ENCODE measurements around the gene RIN3.

Gene RIN3

DNA sequence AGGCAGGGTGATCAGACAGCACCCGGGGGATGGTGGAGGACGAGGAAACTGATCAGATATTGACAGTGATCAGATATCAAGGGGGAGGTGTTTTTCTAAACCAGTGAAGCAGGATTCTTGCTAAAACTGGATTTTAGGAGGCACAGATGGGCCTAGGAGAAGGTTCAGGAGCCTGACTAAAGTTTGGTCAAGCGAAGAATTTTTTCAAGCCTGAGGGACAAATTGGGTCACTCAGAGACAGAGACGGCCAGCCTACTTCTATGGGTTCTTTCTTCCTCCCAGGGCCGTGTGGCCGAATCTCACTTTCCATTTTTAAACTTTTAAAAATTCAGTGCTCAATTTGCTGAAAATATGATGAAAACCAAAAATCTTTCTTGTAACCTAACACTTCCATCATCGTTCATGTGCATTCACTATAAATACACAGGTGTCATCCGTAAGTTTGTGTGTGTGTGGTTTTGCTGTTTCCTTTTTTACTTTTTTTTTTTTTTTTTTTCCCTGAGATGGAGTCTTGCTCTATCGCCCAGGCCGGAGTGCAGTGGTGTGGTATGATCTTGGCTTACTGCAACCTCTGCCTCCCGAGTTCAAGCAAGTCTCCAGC, 68.5 kb downstream of the RIN3 start:
- no peak for TF ChIP-seq Cebpa-rat (IDR thresholded peaks at IDR 0.05)
- peaks cover 0 to 10% (median 0%) of the 10 kb centered on the region in 11 experiments; a peak in 3 of 22 replicates for H4K20me1 ChIP-seq
- H3K9me3 ChIP-seq (replicated peaks in 1 of 11): peaks cover 0 to 16% (median 6%) of the 10 kb centered on the region in 11 experiments; a peak in 18 of 22 replicates
- H3K9ac ChIP-seq: peak overlapping the region in 3 of 11 experiments; percentile 7 to 21 (median 13); a peak in 4 of 22 replicates
- peak overlapping the region in 7 of 11 experiments; percentile 16 to 61 (median 37); a peak in 12 of 22 replicates for H3K27ac ChIP-seq
- peaks cover 0 to 47% (median 17%) of the 10 kb centered on the region in 11 experiments; a peak in 12 of 22 replicates for H3K36me3 ChIP-seq
- H3K27me3 ChIP-seq: peaks cover 0 to 8% (median 0%) of the 10 kb centered on the region in 11 experiments; a peak in 2 of 22 replicates
- H3K4me3 ChIP-seq: no peak overlapping the region
- peak overlapping the region; percentile 42 to 67 (median 59) for H3K4me2 ChIP-seq
- H3K4me1 ChIP-seq: peaks cover 60 to 80% (median 76%) of the 10 kb centered on the region in 10 experiments

DNA sequence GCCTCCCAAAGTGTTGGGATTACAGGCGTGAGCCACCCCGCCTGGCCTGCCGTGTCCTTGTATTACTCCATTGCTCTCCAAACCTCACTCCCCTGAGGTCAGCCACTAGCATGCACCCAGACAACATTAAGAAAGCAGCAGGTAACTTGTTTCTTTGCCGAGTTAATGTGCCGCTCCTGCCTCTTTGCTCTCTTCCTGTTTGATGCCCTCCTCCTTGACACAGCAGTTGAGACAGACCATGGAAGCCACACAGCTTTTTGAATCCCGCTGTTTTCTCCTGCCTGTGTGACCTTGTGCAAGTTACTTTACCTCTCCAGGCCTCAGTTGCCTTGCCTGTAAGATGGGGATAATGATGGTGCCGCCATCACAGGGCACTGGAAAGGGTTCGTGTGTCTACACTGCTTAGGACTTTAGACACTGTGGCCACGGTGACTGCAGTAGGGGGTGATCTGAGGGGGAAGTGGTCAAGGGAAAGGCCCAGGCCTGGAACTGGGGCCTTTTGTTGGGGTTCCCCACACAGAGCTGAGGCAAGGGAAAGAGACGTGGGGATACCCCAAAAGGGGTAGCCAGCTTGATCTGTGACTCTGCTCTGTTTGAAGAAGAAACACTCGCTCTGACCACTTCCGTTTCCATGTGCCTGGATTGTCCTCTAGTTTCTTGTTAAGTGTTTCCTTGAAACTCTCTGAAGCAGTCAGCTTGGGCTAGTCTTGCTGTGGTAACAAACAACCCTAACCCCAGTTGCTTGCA, 69.3 kb downstream of the RIN3 start:
- H3K9ac ChIP-seq: peak overlapping the region in 2 of 11 experiments; percentile 7 to 21; a peak in 2 of 22 replicates
- H3K27ac ChIP-seq: peak overlapping the region in 9 of 11 experiments; percentile 15 to 61 (median 38); a peak in 16 of 22 replicates
- H3K4me2 ChIP-seq: peak overlapping the region; percentile 42 to 67 (median 59)

DNA sequence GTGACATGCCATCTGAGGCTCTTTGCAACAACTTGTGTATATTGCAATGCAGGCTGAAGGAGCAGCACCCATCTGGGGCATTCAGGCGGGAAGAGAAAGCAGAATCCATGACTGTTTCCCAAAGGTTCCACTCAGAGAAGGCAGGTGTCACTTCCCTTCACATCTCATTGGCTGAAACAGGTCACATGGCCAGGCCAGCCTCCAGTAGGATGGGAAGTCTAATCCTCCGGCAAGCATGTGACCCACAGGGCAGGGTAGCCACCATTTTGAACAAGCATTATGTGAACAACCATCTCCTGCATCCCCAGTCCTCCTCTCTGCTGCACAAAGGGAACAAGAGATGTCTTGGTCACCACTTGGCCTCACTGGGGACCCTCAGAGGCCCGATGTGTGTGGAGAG, 70.6 kb downstream of the RIN3 start:
- H3K27ac ChIP-seq: peak overlapping the region in 10 of 11 experiments; percentile 55 to 83 (median 79); a peak in 20 of 22 replicates
- peaks cover 0 to 10% (median 0%) of the 10 kb centered on the region in 11 experiments; a peak in 3 of 22 replicates for H4K20me1 ChIP-seq
- peak overlapping the region; percentile 77 to 98 (median 89) for H3K4me2 ChIP-seq
- TF ChIP-seq Cebpa-rat (IDR thresholded peaks at IDR 0.05): no peak
- H3K4me3 ChIP-seq: peak overlapping the region in 1 of 10 experiments; percentile 24; a peak in 1 of 20 replicates
- peaks cover 0 to 8% (median 0%) of the 10 kb centered on the region in 11 experiments; a peak in 1 of 22 replicates for H3K27me3 ChIP-seq
- H3K9me3 ChIP-seq (replicated peaks in 1 of 11): peaks cover 0 to 16% (median 5%) of the 10 kb centered on the region in 11 experiments; a peak in 12 of 22 replicates
- peaks cover 73 to 84% (median 80%) of the 10 kb centered on the region in 10 experiments for H3K4me1 ChIP-seq
- peak overlapping the region in 9 of 11 experiments; percentile 26 to 69 (median 57); a peak in 10 of 22 replicates for H3K9ac ChIP-seq
- peaks cover 0 to 26% (median 17%) of the 10 kb centered on the region in 11 experiments; a peak in 12 of 22 replicates for H3K36me3 ChIP-seq

More for the DNA sequence above, 69.3 kb downstream of the RIN3 start:
- H3K4me3 ChIP-seq: no peak overlapping the region
- peaks cover 0 to 16% (median 5%) of the 10 kb centered on the region in 11 experiments; a peak in 12 of 22 replicates for H3K9me3 ChIP-seq (replicated peaks in 1 of 11)
- peaks cover 0 to 10% (median 0%) of the 10 kb centered on the region in 11 experiments; a peak in 3 of 22 replicates for H4K20me1 ChIP-seq
- peaks cover 0 to 39% (median 17%) of the 10 kb centered on the region in 11 experiments; a peak in 12 of 22 replicates for H3K36me3 ChIP-seq
- H3K27me3 ChIP-seq: peaks cover 0 to 8% (median 0%) of the 10 kb centered on the region in 11 experiments; a peak in 1 of 22 replicates
- peaks cover 61 to 80% (median 76%) of the 10 kb centered on the region in 10 experiments for H3K4me1 ChIP-seq
- no peak for TF ChIP-seq Cebpa-rat (IDR thresholded peaks at IDR 0.05)

DNA sequence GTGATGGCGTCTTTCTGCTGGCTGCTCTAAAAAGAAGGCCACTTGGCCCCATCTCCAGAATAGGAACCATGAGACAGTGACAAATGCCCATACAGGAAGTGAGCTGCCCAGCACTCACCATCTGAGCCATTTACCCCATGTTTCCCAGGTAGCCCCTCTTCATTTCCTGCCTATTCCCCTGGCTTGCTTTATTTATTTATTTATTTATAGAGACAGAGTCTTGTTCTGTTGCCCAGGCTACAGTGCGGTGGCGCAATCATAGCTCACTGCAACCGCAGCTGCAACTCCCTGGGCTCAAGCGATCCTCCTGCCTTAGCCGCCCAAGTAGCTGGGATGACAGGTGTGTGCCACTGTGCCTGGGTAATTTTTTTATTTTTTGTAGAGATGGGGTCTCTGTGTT, 71.2 kb downstream of the RIN3 start:
- peak; percentile 15 to 95 (median 88); a peak in 19 of 22 replicates for TF ChIP-seq Cebpa-rat (IDR thresholded peaks at IDR 0.05)
- peak overlapping the region in 2 of 10 experiments; percentile 24 to 27; a peak in 2 of 20 replicates for H3K4me3 ChIP-seq

DNA sequence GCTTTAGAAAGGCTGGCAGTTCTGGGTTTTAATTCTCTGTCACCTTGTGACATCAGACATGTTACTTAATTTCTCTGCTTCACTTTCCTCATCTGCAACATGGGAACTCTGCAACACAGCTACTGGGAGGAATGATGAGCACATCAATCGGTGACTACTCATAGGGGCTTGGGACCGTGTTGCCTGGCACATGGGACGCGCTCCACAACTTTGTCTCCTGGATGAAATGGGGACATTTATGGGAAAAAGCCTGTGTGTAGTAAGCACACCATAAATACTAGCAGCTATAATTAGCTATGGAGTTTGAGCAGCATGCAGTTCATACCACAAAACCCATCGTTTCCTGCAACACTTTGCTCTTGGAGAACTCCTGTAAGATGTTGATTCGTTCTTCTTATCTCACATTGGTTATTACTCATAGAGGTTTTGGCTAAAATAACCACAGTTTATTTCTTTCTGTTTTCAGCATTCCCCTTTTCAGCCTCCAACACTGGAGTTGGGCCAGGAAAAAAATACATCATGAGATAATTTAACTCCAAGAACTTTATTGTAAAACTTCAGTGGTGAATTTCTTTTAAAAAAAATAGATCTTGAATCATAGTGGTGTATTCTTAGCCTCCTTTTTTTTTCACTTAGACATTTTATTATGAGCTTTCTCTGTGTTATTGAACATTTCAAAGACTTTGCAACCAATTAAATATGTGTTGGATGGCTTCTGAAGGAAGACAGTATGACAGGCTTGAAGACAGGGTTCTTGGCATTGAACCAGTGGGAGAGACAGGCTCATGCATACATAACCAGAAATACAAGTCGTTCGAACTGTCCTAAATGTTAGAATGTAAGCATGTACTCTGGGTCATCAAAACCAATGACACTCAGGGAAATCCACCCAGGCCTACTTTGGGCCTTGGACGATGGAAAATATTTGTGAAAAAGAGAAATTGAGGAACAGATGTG, 72.7 kb downstream of the RIN3 start:
- H3K4me2 ChIP-seq: peak overlapping the region; percentile 77 to 98 (median 89)
- H3K4me3 ChIP-seq: peak overlapping the region in 7 of 10 experiments; percentile 15 to 35 (median 23); a peak in 8 of 20 replicates
- peaks cover 0 to 11% (median 6%) of the 10 kb centered on the region in 11 experiments; a peak in 2 of 22 replicates for H3K36me3 ChIP-seq
- peak in 8 of 11 experiments; percentile 39 to 89 (median 78); a peak in 16 of 22 replicates for TF ChIP-seq Cebpa-rat (IDR thresholded peaks at IDR 0.05)
- H3K4me1 ChIP-seq: peaks cover 94 to 100% (median 97%) of the 10 kb centered on the region in 10 experiments
- H3K27ac ChIP-seq: peak overlapping the region; percentile 39 to 83 (median 79); a peak in 21 of 22 replicates
- peaks cover 0 to 16% (median 7%) of the 10 kb centered on the region in 11 experiments; a peak in 14 of 22 replicates for H3K9me3 ChIP-seq (replicated peaks in 1 of 11)
- peaks cover 0 to 10% (median 0%) of the 10 kb centered on the region in 11 experiments; a peak in 3 of 22 replicates for H4K20me1 ChIP-seq
- peaks cover 0 to 8% (median 0%) of the 10 kb centered on the region in 11 experiments; a peak in 1 of 22 replicates for H3K27me3 ChIP-seq
- peak overlapping the region; percentile 32 to 70 (median 65); a peak in 20 of 22 replicates for H3K9ac ChIP-seq

More for the DNA sequence above, 71.2 kb downstream of the RIN3 start:
- Histone ChIP-seq H3K27ac (peak overlapping the region in 10 of 11 experiments; percentile 55 to 83 (median 79); a peak in 21 of 22 replicates), H3K36me3 (peaks cover 0 to 20% (median 14%) of the 10 kb centered on the region in 11 experiments; a peak in 11 of 22 replicates), H3K4me1 (peaks cover 79 to 90% (median 86%) of the 10 kb centered on the region in 10 experiments), H3K27me3 (peaks cover 0 to 8% (median 0%) of the 10 kb centered on the region in 11 experiments; a peak in 1 of 22 replicates), H4K20me1 (peaks cover 0 to 10% (median 0%) of the 10 kb centered on the region in 11 experiments; a peak in 3 of 22 replicates), H3K9ac (peak overlapping the region in 9 of 11 experiments; percentile 53 to 69 (median 65); a peak in 16 of 22 replicates), H3K4me2 (peak overlapping the region; percentile 77 to 98 (median 89)), H3K9me3 (replicated peaks in 1 of 11) (peaks cover 0 to 16% (median 5%) of the 10 kb centered on the region in 11 experiments; a peak in 12 of 22 replicates)

DNA sequence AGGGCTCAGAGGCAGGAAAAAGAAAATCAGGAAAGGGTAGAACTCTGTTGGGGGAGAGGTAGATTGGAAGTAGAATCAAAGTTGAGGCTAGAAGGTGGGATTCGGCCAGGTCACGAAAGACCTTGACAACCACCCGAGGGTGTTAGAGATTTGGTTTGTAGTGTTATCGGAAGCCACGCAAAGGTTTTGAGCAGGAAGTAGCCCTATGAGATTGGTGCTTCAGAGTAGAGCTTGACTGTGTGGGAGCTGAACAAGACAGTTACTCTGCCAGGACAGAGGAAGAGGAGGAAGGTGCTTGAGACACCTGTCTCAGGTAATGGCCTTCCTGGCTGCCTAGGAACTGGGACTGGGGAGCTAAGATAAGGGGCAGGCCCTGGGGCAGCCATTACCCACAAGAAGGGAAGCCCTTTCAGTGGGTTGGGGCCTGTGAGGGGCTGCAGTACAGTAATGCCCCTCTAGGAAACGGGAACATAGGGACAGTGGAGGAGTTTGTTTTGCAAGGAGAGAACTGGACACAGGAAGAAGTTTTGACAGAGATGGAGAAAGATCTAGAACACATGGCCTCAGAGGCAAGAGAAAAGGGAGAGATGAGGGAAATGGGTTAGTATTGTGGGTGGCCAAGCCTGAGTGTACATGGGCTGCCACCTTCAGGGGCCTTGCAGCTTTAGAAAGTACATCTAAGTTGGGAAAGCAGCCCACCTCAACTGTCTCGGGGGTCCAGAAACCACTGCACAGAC, 73.5 kb downstream of the RIN3 start:
- Histone ChIP-seq H3K27me3 (no peaks in the 10 kb centered on the region), H3K9ac (peak overlapping the region; percentile 31 to 70 (median 65); a peak in 19 of 22 replicates), H3K27ac (peak overlapping the region; percentile 39 to 83 (median 79); a peak in 21 of 22 replicates), H3K4me1 (peaks cover 86 to 95% (median 92%) of the 10 kb centered on the region in 10 experiments), H4K20me1 (peaks cover 0 to 10% (median 0%) of the 10 kb centered on the region in 11 experiments; a peak in 3 of 22 replicates), H3K4me3 (peak overlapping the region in 7 of 10 experiments; percentile 15 to 35 (median 23); a peak in 6 of 20 replicates), H3K9me3 (replicated peaks in 1 of 11) (peaks cover 0 to 18% (median 7%) of the 10 kb centered on the region in 11 experiments; a peak in 16 of 22 replicates), H3K4me2 (peak overlapping the region; percentile 77 to 98 (median 89)), H3K36me3 (peaks cover 0 to 11% (median 6%) of the 10 kb centered on the region in 11 experiments; a peak in 2 of 22 replicates)
- TF ChIP-seq Cebpa-rat (IDR thresholded peaks at IDR 0.05): no peak

Measured in BLaER1 treated with 17β-estradiol and CSF1 and Interleukin-3, amounts not matched to agents 10 nM and 100 nM (cell line).